AG04449 (cell line): Measurements from ENCODE around the gene AGAP1.

ENCODE experiments used
- CTCF ChIA-PET: fragments of 350-600 bp; formaldehyde crosslinking; extraction: SDS; loops from one replicate; lab custom pipeline; 2021; ENCODE audit warnings: antibody characterized with exemption; lab: Yijun Ruan, JAX
- POLR2A ChIA-PET: fragments of 400-600, 350-600 bp; formaldehyde crosslinking; extraction: SDS; loops from one replicate; lab custom pipeline; 2020; ENCODE audit warnings: antibody characterized with exemption, inconsistent platforms; lab: Yijun Ruan, JAX
- DNase-seq: peaks from one replicate; pipeline ENCODE4 v3.0.0-alpha.2; 2010; ENCODE audit warnings: low read depth, low spot score
- H3K4me3 ChIP-seq: 2 replicates; pipeline ENCODE4 v1.5.1; 2011; ENCODE audit warnings: low read depth, mild to moderate bottlenecking, control low read depth, low read length
- TF ChIP-seq, protein P1 (sequence below): IDR thresholded peaks from one replicate; pipeline ENCODE4 v1.5.1; 2011; ENCODE audit warnings: mild to moderate bottlenecking, moderate library complexity, low read length, control low read depth, inconsistent platforms; ENCODE audit not compliant: insufficient read depth; ENCODE audit errors: missing control alignments

The AGAP1 gene

DNA sequence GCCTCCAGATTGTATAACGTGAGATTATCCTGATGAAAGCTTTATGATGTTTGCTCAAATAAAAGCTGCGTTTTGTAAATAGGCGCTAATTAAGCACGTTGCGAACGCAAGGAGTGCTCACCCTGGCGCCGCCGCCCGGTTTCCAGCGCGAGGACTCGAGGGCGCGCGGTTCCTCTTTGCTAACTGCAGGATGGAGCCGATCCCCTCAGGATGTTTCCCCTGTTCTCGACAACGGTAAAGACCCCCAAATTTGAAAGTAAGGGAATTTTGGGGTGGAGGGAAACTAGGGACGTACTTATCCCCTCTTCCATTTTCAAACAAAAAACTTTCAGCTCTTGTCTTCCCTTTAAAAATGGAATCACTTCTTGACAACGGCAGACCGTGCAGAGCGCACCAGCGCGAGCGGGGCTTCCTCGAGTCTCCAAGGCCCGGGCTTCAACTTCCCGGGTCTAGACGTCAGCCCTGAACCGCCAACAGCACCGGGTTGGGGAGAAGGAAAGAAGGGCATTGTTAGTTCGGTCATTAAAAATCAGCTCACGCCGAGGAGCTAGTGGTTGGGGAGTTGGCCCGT lies 675.4 kb downstream of the AGAP1 start:
- CTCF ChIA-PET = interaction anchor here (0.6 to 6.3 kb wide), 3 partner anchors 9 to 390 kb away, joined by 3 to 57 read pairs (median 22); no protein-coding TSS in a partner anchor
- POLR2A ChIA-PET = no interaction called here
- H3K4me3 ChIP-seq = no peak overlapping the region
- TF ChIP-seq, protein P1, sequence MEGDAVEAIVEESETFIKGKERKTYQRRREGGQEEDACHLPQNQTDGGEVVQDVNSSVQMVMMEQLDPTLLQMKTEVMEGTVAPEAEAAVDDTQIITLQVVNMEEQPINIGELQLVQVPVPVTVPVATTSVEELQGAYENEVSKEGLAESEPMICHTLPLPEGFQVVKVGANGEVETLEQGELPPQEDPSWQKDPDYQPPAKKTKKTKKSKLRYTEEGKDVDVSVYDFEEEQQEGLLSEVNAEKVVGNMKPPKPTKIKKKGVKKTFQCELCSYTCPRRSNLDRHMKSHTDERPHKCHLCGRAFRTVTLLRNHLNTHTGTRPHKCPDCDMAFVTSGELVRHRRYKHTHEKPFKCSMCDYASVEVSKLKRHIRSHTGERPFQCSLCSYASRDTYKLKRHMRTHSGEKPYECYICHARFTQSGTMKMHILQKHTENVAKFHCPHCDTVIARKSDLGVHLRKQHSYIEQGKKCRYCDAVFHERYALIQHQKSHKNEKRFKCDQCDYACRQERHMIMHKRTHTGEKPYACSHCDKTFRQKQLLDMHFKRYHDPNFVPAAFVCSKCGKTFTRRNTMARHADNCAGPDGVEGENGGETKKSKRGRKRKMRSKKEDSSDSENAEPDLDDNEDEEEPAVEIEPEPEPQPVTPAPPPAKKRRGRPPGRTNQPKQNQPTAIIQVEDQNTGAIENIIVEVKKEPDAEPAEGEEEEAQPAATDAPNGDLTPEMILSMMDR = no peak
- no peak for DNase-seq

DNA sequence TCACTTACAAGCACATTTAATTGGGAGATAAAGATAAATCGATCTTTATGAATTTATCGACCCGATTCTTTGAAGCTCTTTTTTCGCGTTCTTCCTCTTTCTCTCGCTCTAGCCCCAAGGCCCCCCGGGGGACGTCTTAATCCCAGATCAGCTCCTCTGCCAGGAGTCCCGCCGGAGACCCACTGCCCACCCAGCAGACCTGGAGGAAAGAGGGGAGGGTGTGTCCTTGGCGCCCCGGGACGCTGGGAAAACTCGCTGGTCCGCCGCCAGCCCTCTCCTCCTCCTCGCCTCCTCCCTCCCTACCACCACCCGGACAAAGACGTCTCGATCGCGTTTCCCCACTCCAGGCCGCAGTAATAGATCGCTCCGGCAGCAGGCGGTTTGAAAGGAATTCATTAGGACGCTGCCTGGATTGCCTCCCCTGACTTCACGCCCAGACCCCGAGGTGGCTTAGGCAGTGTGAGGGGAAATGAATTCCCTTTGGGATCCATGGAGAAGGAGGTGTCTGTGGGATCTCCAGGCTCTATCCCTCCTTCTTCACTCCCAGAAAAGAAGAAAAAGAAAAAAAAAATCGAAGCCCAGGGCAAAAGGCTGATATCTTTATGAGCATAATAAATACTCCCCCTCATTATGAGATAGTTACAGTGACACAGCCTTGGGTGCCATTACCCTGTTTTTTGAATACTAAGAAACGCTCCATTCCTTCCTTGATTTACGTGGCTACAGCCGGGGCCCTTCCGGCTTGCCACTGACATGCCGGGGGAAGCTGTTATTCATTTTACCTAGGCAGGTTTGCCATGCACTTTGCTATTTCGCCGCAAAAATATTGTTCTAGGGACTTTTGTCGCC lies 676.1 kb downstream of the AGAP1 start:
- ChIA-PET CTCF (interaction anchor here (0.6 to 6.3 kb wide), 5 partner anchors 8 to 404 kb away, joined by 3 to 57 read pairs (median 11); no protein-coding TSS in a partner anchor), POLR2A (no interaction called here)
- no peak overlapping the region for H3K4me3 ChIP-seq
- TF ChIP-seq, protein P1 = no peak
- DNase-seq = no peak

DNA sequence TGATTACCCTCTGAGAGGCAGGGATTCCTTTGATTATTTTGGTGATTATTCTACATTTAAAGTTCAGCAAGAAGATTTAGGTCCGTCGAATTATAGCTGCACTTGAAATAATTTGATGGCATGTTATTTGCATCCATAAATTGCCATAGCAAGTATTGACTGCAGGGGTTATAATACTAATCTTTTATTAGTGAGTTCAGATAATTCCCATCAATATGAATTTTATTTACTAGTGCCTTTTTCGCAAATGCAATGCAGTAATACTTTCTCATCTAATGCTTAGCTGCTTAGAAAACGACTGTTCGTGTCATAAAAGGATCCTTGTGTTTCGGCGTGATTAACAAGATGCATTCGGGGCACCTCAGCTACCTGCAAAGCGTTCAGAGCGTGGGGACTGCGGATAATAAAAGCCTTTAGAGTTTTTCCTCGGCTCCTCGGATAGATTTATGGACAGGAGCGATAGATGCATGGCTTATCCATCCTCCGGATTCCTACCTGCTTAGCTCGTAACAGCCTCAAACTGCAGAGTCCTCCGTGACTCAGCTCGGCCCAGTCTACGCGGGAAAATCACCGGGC lies 676.8 kb downstream of the AGAP1 start:
- DNase-seq = no peak
- CTCF ChIA-PET = interaction anchor here (1.1 to 4.9 kb wide), 4 partner anchors 10 to 404 kb away, joined by 3 to 22 read pairs (median 10); no protein-coding TSS in a partner anchor
- POLR2A ChIA-PET = no interaction called here
- no peak overlapping the region for H3K4me3 ChIP-seq
- TF ChIP-seq, protein P1 = no peak

DNA sequence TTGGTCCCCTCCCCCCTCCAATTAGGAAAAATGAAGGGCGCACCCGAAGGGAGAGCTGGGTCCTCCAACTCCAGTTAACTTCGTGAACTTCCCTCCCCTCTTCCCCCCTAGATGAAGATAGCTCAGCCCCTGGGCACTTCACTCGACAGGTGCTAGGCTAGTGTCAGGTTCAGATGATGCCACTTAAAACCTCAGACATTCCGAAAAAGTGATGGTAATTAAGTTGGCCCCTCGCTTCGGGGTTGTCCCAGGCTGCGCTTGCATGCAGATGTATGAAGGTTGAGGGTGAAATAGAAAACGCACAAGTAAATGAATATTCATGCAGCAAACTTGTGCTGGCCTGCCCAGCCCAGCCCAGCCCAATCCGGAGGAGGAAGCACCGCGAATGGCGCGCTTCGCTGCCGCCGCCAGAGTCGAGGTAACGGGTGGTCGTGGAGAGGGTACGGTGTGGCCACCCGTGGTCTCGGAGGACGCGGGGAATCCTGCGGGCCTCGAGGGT lies 677.4 kb downstream of the AGAP1 start:
- DNase-seq = no peak
- ChIA-PET CTCF (interaction anchor here (1.1 to 4.9 kb wide), 4 partner anchors 9 to 405 kb away, joined by 3 to 22 read pairs (median 10); no protein-coding TSS in a partner anchor), POLR2A (no interaction called here)

DNA sequence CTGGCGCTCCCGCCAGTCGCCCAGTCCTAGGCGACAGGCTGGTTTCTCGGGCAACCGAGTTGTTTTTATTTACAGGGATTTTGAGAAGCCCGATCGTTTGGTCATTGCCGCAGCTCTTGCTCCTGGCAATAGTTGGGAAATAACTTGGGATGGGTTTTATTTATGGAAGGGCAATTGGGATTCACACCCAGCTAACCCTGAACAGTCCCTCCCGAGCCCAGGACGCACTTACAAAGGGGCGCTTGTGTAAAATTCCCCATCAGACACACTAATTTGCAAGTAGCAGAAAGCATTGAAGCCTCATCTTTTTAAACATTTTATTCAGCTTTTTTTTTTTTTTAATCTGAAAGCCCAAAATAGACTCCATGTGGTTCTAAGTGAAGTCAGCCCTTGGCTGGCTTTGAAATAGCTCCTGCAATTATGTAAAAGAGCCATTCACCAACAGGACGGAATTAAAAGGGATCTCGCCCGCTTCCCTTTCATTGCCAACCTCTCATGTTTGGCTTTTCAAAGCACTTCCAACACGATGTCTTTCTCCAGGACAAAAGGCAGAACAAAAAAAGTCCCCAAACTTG lies 677.9 kb downstream of the AGAP1 start:
- ChIA-PET POLR2A (no interaction called here), CTCF (interaction anchor here (1.1 to 4.9 kb wide), 4 partner anchors 9 to 406 kb away, joined by 3 to 22 read pairs (median 6); no protein-coding TSS in a partner anchor)
- no peak overlapping the region for H3K4me3 ChIP-seq
- TF ChIP-seq, protein P1 = no peak
- DNase-seq = no peak

More for the DNA sequence above, 677.4 kb downstream of the AGAP1 start:
- TF ChIP-seq, protein P1 = no peak
- H3K4me3 ChIP-seq = no peak overlapping the region
